GM18505 (cell line): ENCODE data around the gene KRTAP3-2.

Source experiments
- ATAC-seq: cut with Tn5 transposase; IDR thresholded peaks from one replicate; pipeline ENCODE4 v1.9.1; 2021; ENCODE audit not compliant: unreplicated experiment
- POLR2A ChIP-seq: IDR thresholded peaks from 4 replicates; pipeline ENCODE4 v1.6.1; 2011; ENCODE audit warnings: borderline replicate concordance; ENCODE audit not compliant: insufficient read depth, insufficient read length; ENCODE audit errors: extremely low read depth

KRTAP3-2 gene

GRCh38 chr17:41019415-41019814 lies 19.7 kb upstream of the KRTAP3-2 start:
- no peak for TF ChIP-seq POLR2A
- ATAC-seq: no peak

GRCh38 chr17:41018541-41018940 lies 18.8 kb upstream of the KRTAP3-2 start:
- no peak for ATAC-seq
- TF ChIP-seq POLR2A: no peak

- TF ChIP-seq POLR2A: no peak
Observed at GRCh38 chr17:41016578-41017215, 17.0 kb upstream of the KRTAP3-2 start.

GRCh38 chr17:41015454-41015853 lies 15.7 kb upstream of the KRTAP3-2 start:
- TF ChIP-seq POLR2A: no peak
- ATAC-seq: no peak

More at GRCh38 chr17:41016578-41017215, 17.0 kb upstream of the KRTAP3-2 start:
- no peak for ATAC-seq

- no peak for TF ChIP-seq POLR2A
- ATAC-seq: no peak
Observed at GRCh38 chr17:41013606-41014005, 13.9 kb upstream of the KRTAP3-2 start.

- TF ChIP-seq POLR2A: no peak
- no peak for ATAC-seq
Observed at GRCh38 chr17:41013181-41013580, 13.5 kb upstream of the KRTAP3-2 start.

GRCh38 chr17:41012326-41013120 lies 12.8 kb upstream of the KRTAP3-2 start:
- no peak for TF ChIP-seq POLR2A
- ATAC-seq: no peak

- no peak for TF ChIP-seq POLR2A
- ATAC-seq: no peak
Observed at GRCh38 chr17:41010441-41010840, 10.7 kb upstream of the KRTAP3-2 start.

GRCh38 chr17:41009936-41010335 lies 10.2 kb upstream of the KRTAP3-2 start:
- no peak for TF ChIP-seq POLR2A
- no peak for ATAC-seq

GRCh38 chr17:41009301-41009760 lies 9.6 kb upstream of the KRTAP3-2 start:
- ATAC-seq: no peak
- no peak for TF ChIP-seq POLR2A

GRCh38 chr17:41008811-41009210 lies 9.1 kb upstream of the KRTAP3-2 start, which contains the start of gene KRTAP3-1:
Gene KRTAP3-1 (minus strand): TSS chr17:41009128. CDS start chr17:41009074, 54 bp downstream.
- no peak for TF ChIP-seq POLR2A
- ATAC-seq: no peak

- no peak for TF ChIP-seq POLR2A
- no peak for ATAC-seq
Observed at GRCh38 chr17:41004397-41004796, 4.7 kb upstream of the KRTAP3-2 start.

- TF ChIP-seq POLR2A: no peak
- no peak for ATAC-seq
Observed at GRCh38 chr17:41003926-41004325, 4.2 kb upstream of the KRTAP3-2 start.

GRCh38 chr17:41002814-41003213 lies 3.1 kb upstream of the KRTAP3-2 start:
- ATAC-seq: no peak
- no peak for TF ChIP-seq POLR2A
